Measurements from ENCODE around the gene PTPN2.

DNA sequence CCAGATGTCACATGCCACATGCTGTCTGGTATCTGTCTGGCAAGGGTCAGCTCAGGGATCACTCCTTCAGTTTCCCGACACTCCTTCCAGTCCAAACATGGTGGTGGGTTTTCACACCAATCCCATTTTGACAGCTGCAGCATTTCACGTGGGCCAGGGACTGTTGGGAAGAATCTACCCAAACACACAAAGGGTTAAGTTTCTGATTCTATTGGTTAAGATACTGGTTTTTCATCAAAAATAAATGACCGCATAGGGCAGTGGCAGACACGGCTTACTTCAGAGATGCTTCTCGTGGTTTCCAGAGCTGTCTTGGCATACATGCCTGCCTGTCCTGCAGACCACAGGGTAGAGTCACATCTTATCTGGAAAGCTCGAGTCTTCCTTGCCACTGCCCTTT lies 101.5 kb downstream of the PTPN2 start:
- TF ChIP-seq POLR2AphosphoS5 (IDR thresholded peaks at IDR 0.05), result no peak
- no peak for TF ChIP-seq CTCF (IDR thresholded peaks at IDR 0.05; ENCODE audit: poor library complexity, severe bottlenecking)
- TF ChIP-seq EZH2 (IDR thresholded peaks at IDR 0.05; ENCODE audit: borderline replicate concordance, insufficient read depth, low read length, poor library complexity, severe bottlenecking), result no peak
- TF ChIP-seq EP300 (conservative IDR thresholded peaks at IDR 0.05; ENCODE audit: poor library complexity, severe bottlenecking), result no peak
- TF ChIP-seq REST (IDR thresholded peaks at IDR 0.05; ENCODE audit: borderline replicate concordance), result no peak
- no peak for TF ChIP-seq RAD21 (conservative IDR thresholded peaks at IDR 0.05)
- no peak for TF ChIP-seq TAF1 (IDR thresholded peaks at IDR 0.05; ENCODE audit: low read depth)

Measured in neural cell (in vitro differentiated cells).